WTC11 (cell line): Measurements from ENCODE around the gene ADGRB3. TPM values are rescaled to one million over a fixed set of nuclear protein-coding genes. Genes with fewer than 3 reads are reported as not detected.

ENCODE experiments used
- ATAC-seq: fragments of 200-7000 bp; cut with Tn5 transposase; 2 replicates; pipeline ENCODE4 v1.10.0; 2021; ENCODE audit warnings: mild to moderate bottlenecking, moderate library complexity
- CTCF ChIA-PET: fragments of 300-600 bp; sonication (Branson Sonifier 250); formaldehyde crosslinking; loops from one replicate; lab custom pipeline; 2021; ENCODE audit warnings: antibody characterized with exemption; lab: Charles Lee
- POLR2A ChIA-PET: fragments of 350-600 bp; sonication (Branson Sonifier 250); formaldehyde crosslinking; loops from one replicate; lab custom pipeline; 2021; ENCODE audit warnings: antibody characterized with exemption; lab: Charles Lee
- DNase-seq: peaks from one replicate; pipeline ENCODE4 v3.0.0; 2021; ENCODE audit warnings: low spot score
- H3K27ac Mint-ChIP-seq: 2 replicates; pipeline ENCODE4 v1.8.0; 2021; ENCODE audit warnings: mixed read lengths
- H3K27me3 Mint-ChIP-seq: 2 replicates; pipeline ENCODE4 v1.8.0; 2021; ENCODE audit warnings: low read depth, mild to moderate bottlenecking, moderate library complexity, mixed read lengths
- H3K36me3 Mint-ChIP-seq: 2 replicates; pipeline ENCODE4 v1.8.0; 2021; ENCODE audit warnings: mixed read lengths
- H3K4me1 Mint-ChIP-seq: 2 replicates; pipeline ENCODE4 v1.8.0; 2022; ENCODE audit warnings: mixed read lengths
- H3K4me3 Mint-ChIP-seq: 2 replicates; pipeline ENCODE4 v1.8.0; 2021; ENCODE audit warnings: mild to moderate bottlenecking, moderate library complexity, mixed read lengths
- H3K9me3 Mint-ChIP-seq: 2 replicates; pipeline ENCODE4 v1.8.0; 2021; ENCODE audit warnings: mixed read lengths
- HMGA2 ChIP-seq: fragments of 250-450 bp; sonication (Bioruptor Pico); IDR thresholded peaks from 2 replicates; pipeline ENCODE4 v1.4.0; 2021; ENCODE audit warnings: mild to moderate bottlenecking, moderate library complexity
- PRRX2 ChIP-seq: fragments of 250-450 bp; sonication (Bioruptor Pico); IDR thresholded peaks from 2 replicates; pipeline ENCODE4 v1.8.0; 2021; ENCODE audit warnings: mild to moderate bottlenecking
- RELA ChIP-seq: sonication (generic); formaldehyde crosslinking; IDR thresholded peaks from 2 replicates; pipeline ENCODE4 v1.8.1; 2022; ENCODE audit warnings: missing genetic modification reagents, mild to moderate bottlenecking, borderline replicate concordance
- SMAD3 ChIP-seq: sonication (generic); formaldehyde crosslinking; IDR thresholded peaks from 2 replicates; pipeline ENCODE4 v1.8.0; 2022; ENCODE audit warnings: missing genetic modification reagents, mild to moderate bottlenecking, borderline replicate concordance
- SOX15 ChIP-seq: fragments of 250-450 bp; sonication (Bioruptor Pico); IDR thresholded peaks from 2 replicates; pipeline ENCODE4 v1.9.0; 2021; ENCODE audit warnings: mild to moderate bottlenecking
- total RNA-seq: library from RNA; stranded (reverse); gene quantifications from 3 replicates; pipeline ENCODE4 v1.2.3, GENCODE V29; 2021
- TF ChIP-seq, protein P1 (sequence below): sonication (generic); formaldehyde crosslinking; IDR thresholded peaks from 2 replicates; pipeline ENCODE4 v1.8.1; 2023; ENCODE audit warnings: mild to moderate bottlenecking, missing genetic modification reagents
- TF ChIP-seq, protein P2 (sequence below): sonication (generic); formaldehyde crosslinking; IDR thresholded peaks from 2 replicates; pipeline ENCODE4 v1.8.1; 2022; ENCODE audit warnings: mild to moderate bottlenecking, moderate library complexity, missing genetic modification reagents
- TF ChIP-seq, protein P3 (sequence below): fragments of 250-450 bp; sonication (Bioruptor Pico); conservative IDR thresholded peaks from 2 replicates; pipeline ENCODE4 v1.9.0; 2021; ENCODE audit warnings: mild to moderate bottlenecking
- TF ChIP-seq, protein P4 (sequence below): sonication (generic); formaldehyde crosslinking; IDR thresholded peaks from 2 replicates; pipeline ENCODE4 v1.8.1; 2023; ENCODE audit warnings: mild to moderate bottlenecking, missing genetic modification reagents
- TF ChIP-seq, protein P5 (sequence below): sonication (generic); formaldehyde crosslinking; IDR thresholded peaks from 2 replicates; pipeline ENCODE4 v1.8.1; 2023; ENCODE audit warnings: mild to moderate bottlenecking, missing genetic modification reagents, moderate library complexity
- TF ChIP-seq, protein P6 (sequence below): sonication (generic); formaldehyde crosslinking; conservative IDR thresholded peaks from 2 replicates; pipeline ENCODE4 v1.8.1; 2023; ENCODE audit warnings: mild to moderate bottlenecking, low read depth, missing genetic modification reagents, moderate library complexity

Gene ADGRB3
- total RNA-seq, 1 experiment from 2014 or later = 1.9 TPM

DNA sequence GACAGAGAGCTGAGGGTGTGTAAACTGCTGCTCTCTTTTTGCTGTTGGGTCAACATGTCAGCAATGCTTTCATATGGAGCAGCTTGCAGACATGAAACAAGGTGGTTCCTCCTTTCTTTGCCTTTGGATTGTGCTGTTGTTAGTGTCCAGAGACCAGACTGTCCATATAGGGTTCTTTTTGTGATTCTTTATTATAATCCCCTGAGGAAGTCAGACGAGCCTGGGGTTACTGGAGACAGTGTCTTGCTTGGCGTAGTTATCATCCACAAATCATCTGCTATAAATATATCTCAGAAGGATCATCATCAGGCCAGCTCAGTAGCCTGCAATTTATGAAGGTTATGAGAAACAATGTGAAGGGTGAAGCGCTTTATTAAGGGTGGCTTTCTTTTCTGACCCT, 2.3 kb upstream of the ADGRB3 start (continued):
- TF ChIP-seq, protein P1, sequence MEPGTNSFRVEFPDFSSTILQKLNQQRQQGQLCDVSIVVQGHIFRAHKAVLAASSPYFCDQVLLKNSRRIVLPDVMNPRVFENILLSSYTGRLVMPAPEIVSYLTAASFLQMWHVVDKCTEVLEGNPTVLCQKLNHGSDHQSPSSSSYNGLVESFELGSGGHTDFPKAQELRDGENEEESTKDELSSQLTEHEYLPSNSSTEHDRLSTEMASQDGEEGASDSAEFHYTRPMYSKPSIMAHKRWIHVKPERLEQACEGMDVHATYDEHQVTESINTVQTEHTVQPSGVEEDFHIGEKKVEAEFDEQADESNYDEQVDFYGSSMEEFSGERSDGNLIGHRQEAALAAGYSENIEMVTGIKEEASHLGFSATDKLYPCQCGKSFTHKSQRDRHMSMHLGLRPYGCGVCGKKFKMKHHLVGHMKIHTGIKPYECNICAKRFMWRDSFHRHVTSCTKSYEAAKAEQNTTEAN (CRISPR knock-in tag) = no peak
- TF ChIP-seq, protein P2, sequence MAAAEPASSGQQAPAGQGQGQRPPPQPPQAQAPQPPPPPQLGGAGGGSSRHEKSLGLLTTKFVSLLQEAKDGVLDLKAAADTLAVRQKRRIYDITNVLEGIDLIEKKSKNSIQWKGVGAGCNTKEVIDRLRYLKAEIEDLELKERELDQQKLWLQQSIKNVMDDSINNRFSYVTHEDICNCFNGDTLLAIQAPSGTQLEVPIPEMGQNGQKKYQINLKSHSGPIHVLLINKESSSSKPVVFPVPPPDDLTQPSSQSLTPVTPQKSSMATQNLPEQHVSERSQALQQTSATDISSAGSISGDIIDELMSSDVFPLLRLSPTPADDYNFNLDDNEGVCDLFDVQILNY = no peak
- TF ChIP-seq, protein P3, sequence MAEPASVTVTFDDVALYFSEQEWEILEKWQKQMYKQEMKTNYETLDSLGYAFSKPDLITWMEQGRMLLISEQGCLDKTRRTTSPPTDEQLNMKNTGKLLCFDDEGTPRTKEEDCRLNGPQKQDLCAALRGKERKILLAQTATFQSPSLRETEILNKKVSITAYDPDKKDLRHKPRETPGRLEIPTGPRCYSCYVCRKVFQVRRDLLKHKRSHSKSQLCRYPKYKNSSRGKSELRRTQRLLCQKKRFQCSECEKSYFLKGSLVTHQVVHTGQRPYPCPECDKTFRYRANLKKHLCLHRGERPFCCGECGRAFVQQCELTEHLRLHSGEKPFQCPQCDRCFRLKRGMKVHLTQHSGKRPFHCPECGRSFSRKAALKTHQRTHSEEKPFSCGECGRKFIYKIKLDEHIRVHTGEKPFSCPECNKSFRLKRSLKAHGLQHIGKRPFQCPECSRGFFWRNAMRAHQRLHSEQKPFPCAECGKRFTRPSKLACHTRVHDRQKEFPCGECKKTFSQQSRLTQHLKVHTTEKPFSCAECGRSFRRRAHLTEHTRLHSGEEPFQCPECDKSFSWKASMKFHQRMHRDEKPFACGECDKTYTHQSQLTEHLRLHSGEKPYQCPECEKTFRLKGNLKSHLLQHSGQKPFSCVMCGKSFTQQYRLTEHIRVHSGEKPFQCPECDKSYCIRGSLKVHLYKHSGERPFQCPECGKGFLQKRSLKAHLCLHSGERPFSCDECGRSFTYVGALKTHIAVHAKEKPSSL (CRISPR knock-in tag) = no peak
- no peak for TF ChIP-seq SMAD3

DNA sequence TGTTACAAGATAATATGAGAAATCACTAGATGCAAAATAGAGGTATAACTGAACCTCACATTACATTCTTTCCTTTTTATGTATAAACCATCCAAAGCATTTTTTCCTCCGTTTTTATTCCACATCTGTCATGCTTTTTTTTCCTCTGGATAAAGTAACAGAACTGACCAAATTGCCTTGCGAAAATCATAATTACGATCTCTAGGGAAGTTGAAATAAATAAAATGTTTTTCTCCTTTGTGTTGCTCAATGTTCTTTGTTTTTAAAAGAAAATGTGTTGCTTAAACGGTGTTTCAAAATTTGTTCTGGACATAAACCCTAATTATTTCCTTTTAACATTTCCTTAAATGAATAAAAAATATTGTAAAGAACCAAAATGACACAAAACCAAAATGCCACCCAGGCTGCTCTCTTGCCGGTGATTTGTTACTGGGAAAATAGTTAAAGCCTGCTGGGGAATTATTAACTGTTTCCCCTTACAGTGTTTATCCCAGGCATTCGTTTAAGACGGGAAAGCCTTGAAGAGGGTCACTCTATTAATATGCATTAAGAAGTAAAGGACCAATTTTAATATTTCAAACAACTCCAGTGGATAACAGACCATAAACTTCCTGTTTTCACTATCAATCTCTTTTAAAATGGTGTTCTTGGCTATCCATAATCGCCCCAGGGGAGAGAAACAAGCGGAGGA, 1.7 kb upstream of the ADGRB3 start:
- Mint-ChIP-seq H3K27ac (no peak overlapping the region), H3K4me1 (peaks cover 28% of the 10 kb centered on the region), H3K9me3 (peaks cover 3% of the 10 kb centered on the region; the same call in 1 of the 2 replicates), H3K36me3 (no peaks in the 10 kb centered on the region), H3K4me3 (peak overlapping the region; percentile 91), H3K27me3 (peaks cover 49% of the 10 kb centered on the region)
- DNase-seq (no peak), ATAC-seq (no peak)
- CTCF ChIA-PET = no interaction called here
- POLR2A ChIA-PET = no interaction called here
- TF ChIP-seq, protein P4, sequence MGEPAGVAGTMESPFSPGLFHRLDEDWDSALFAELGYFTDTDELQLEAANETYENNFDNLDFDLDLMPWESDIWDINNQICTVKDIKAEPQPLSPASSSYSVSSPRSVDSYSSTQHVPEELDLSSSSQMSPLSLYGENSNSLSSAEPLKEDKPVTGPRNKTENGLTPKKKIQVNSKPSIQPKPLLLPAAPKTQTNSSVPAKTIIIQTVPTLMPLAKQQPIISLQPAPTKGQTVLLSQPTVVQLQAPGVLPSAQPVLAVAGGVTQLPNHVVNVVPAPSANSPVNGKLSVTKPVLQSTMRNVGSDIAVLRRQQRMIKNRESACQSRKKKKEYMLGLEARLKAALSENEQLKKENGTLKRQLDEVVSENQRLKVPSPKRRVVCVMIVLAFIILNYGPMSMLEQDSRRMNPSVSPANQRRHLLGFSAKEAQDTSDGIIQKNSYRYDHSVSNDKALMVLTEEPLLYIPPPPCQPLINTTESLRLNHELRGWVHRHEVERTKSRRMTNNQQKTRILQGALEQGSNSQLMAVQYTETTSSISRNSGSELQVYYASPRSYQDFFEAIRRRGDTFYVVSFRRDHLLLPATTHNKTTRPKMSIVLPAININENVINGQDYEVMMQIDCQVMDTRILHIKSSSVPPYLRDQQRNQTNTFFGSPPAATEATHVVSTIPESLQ (CRISPR knock-in tag) = no peak
- TF ChIP-seq SOX15 (CRISPR knock-in tag) (no peak), PRRX2 (CRISPR knock-in tag) (no peak)
- TF ChIP-seq, protein P5, sequence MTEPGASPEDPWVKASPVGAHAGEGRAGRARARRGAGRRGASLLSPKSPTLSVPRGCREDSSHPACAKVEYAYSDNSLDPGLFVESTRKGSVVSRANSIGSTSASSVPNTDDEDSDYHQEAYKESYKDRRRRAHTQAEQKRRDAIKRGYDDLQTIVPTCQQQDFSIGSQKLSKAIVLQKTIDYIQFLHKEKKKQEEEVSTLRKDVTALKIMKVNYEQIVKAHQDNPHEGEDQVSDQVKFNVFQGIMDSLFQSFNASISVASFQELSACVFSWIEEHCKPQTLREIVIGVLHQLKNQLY (CRISPR knock-in tag) = no peak
- TF ChIP-seq, protein P6, sequence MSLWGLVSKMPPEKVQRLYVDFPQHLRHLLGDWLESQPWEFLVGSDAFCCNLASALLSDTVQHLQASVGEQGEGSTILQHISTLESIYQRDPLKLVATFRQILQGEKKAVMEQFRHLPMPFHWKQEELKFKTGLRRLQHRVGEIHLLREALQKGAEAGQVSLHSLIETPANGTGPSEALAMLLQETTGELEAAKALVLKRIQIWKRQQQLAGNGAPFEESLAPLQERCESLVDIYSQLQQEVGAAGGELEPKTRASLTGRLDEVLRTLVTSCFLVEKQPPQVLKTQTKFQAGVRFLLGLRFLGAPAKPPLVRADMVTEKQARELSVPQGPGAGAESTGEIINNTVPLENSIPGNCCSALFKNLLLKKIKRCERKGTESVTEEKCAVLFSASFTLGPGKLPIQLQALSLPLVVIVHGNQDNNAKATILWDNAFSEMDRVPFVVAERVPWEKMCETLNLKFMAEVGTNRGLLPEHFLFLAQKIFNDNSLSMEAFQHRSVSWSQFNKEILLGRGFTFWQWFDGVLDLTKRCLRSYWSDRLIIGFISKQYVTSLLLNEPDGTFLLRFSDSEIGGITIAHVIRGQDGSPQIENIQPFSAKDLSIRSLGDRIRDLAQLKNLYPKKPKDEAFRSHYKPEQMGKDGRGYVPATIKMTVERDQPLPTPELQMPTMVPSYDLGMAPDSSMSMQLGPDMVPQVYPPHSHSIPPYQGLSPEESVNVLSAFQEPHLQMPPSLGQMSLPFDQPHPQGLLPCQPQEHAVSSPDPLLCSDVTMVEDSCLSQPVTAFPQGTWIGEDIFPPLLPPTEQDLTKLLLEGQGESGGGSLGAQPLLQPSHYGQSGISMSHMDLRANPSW (CRISPR knock-in tag) = no peak

DNA sequence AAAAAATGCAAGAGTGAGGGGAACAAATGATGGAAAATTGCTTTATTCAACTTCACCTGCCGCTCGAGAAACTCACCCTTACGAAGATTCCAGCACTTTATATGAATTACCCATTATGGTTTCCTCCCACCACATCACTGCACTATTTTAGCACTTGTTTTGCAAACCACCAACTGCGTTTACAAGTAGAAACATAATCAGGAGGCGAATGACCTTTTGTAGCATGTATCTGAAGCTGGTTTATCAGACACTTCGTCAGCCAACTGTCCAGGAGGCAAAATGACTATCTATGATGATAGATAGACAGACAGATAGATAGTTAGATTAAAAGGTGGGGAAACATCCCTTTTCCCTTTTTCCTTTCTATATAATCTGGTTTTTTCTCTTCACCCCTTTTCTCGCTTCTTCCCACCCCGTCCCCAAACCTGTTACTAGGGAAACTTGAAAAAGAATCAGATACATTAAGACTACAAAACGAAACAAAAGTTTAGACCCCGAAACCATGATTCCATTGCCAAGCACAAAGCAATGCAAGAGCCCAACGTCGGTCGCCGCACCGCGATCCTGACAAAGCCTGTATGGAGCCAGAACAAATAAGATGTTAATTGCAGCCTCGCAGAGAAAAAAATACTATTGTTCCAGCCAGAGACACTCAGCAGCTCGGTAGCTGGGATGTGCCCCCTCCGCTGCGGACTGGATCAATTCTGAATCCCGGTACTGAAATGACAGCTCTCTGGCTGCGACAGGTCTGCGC, 933 bp upstream of the ADGRB3 start:
- Mint-ChIP-seq H3K27me3 (peaks cover 56% of the 10 kb centered on the region), H3K9me3 (no peaks in the 10 kb centered on the region), H3K4me3 (peak overlapping the region; percentile 91), H3K4me1 (peaks cover 29% of the 10 kb centered on the region), H3K27ac (peak overlapping the region; percentile 80; the same call in 1 of the 2 replicates), H3K36me3 (no peaks in the 10 kb centered on the region)
- DNase-seq (no peak), ATAC-seq (no peak)
- POLR2A ChIA-PET = interaction anchor here (0.7 kb wide), 1 partner anchor 1567 kb away, joined by 3 read pairs; no protein-coding TSS in a partner anchor
- no peak for TF ChIP-seq RELA (CRISPR knock-in tag)
- TF ChIP-seq HMGA2 (CRISPR knock-in tag) = 0 out of 2 replicates have a peak, but pooled peaks have one; percentile 4
- CTCF ChIA-PET = interaction anchor here (1.1 to 2.8 kb wide), 6 partner anchors 41 to 471 kb away, joined by 3 to 38 read pairs (median 4); no protein-coding TSS in a partner anchor
